Stimulated activated CD4-positive, alpha-beta T cell treated with anti-CD3 and anti-CD28 coated beads, Interleukin-1b, Interleukin-23, amount 100 ng/mL, for 4 hours (primary cell): ENCODE results near the gene VPS13D.
A peak's percentile ranks its signal among the peaks of the same experiment; 100 is the strongest.
"Not testable (repeated sequence)": the region's sequence is repeated elsewhere in the genome, so short reads cannot be mapped to it uniquely, and the experiment has no call there.

Experiments used
- DNase-seq, 2 donors: peaks; one replicate each; pipeline ENCODE4 v3.0.0-alpha.2; 2020; ENCODE audit warnings: low read depth in 2 of 2

VPS13D gene

DNA sequence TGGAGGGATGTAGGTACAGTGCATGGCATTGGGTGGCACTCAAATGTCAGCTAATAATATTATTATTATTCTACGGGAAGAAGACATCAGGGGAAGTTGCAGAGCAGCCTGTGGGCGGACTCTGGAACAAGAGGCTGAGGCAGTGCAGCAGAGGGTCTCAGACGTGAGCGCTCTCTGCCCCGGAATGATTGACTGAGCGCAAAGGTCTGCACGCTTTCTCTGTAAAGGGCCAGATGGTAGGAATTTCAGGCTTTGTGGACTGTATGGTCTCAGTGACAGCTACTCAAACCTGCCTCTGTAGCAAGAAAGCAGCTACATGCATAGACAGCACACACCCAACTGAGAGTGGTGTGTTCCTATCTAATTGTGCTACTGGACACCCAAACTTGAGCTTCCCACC, 29.6 kb upstream of the VPS13D start:
- no peak for DNase-seq

DNA sequence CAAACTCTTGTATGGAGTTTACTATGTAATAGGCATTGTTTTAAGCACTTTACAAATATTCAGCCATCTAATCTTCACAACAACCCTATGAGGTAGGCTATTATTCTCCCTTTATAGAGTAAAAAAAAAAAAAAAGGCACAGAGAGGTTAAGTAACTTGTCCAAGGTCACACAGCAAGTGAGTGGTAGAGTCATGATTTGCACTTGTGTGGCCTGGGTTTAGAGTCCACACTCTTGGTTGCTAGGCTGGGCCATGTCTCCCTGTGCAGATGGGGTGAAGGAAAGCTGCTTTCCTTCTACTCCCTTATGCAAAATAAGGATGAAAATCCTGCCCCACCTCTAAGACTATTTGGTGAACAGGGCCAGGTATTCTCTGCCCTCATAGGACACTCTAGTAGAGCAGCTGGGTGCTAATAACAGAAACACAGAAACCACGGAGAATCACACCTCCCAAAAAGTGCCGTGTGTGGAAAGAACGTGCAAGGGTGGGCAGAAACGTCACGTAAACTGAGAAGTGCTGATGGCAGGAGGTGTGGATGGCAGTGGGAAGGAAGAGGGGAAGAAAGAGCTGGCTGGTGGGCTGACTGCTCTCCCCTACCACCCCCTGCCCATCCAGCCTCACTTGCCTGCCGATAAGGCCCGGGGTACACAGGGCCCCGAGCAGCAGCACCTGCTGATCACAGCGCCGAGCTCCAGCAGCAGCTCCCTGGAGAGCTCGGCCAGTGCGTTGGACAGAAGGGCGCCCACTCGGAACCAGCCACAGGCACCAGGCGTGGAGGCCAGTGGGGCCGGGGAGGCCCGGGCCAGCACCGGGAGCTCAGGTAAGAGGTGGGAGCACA, 28.3 kb upstream of the VPS13D start:
- DNase-seq: no peak

DNA sequence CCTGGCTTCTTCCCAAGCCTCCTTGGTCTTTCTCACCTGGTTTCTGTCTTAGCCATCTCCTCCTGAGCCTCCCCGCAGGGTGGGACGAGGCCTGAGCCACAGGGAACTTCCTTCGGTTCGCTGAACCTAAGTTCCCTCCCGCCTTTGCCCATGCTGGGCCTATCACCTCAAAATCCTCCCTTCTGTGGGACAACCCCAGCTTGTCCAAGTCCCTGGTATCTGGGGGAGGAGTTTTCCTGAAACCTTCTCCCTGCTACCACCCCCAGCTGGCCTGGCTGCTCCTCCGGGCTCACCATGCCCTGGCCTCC, 27.7 kb upstream of the VPS13D start:
- DNase-seq: no peak

DNA sequence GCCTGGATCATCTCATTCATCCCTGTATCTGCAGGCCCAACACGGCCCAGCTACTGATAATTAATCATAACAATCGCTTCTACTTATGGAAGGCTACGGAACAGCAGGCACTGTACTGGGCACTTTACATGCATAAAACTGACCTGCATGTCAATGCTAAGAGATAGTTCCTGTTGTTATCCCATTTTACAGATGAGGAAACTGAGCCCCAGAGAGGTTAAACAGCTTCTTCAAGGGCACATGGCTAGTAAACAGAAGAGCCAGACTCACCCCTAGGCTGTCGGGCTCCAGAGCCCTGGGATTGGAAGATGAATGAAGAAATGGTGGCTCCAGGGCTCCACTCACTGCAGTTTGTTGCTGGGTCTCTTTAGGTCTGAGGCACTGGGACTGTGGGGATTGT, 27.3 kb upstream of the VPS13D start:
- no peak for DNase-seq

GRCh38 chr1:12203216-12204007, 26.4 kb upstream of the VPS13D start:
- DNase-seq: no peak

- DNase-seq: peak; percentile 24 to 41
These were observed 25.7 kb upstream of the VPS13D start for GRCh38 chr1:12204140-12204539.

GRCh38 chr1:12204754-12205658, 24.8 kb upstream of the VPS13D start:
- no peak for DNase-seq

GRCh38 chr1:12206238-12206637, 23.6 kb upstream of the VPS13D start:
- DNase-seq: no peak

- DNase-seq: no peak
These were observed 22.9 kb upstream of the VPS13D start for GRCh38 chr1:12206792-12207424.

GRCh38 chr1:12208271-12208670, 21.6 kb upstream of the VPS13D start:
- DNase-seq: no peak

- peak; percentile 82 to 86 for DNase-seq
These were observed 20.9 kb upstream of the VPS13D start for GRCh38 chr1:12208764-12209494.

GRCh38 chr1:12209495-12209832, 20.4 kb upstream of the VPS13D start:
- DNase-seq: no peak

- DNase-seq: no peak
These were observed 14.5 kb upstream of the VPS13D start for GRCh38 chr1:12215118-12215961.

DNA sequence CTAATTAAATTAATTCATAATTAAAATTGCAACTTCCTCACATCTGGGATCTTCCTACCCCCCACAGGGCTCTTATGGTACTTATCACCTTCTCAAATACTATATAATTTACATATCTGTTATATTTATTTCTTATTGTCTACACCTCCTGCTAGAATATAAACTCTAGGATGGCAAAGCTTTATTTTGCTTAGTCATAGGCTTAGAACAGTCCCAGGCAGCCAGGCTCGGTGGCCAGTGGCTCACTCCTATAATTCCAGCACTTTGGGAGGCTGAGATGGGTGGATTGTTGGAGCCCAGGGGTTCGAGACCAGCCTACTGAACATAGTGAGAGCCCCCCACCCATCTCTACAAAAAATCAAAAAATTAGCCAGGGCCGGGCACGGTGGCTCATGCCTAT, 10.0 kb upstream of the VPS13D start:
- no peak for DNase-seq

DNA sequence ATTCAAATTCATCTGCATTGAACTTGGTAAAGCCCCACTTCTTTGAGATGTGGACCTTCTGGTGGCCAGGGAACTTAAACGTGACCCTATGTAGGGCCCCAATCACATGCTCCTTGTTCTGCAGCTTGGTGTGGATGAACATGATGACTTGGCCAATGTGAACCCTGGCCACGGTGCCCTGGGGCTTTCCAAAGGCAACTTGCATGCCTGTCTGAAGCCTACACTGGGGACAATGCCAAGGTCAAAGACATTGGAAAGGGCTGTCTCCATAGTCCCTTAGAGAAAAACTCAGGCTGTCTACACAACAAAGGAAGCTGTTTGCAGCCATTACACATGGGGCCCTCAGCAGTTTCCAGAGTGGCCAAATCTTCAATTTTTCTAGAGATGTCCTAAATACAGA, 8.9 kb upstream of the VPS13D start:
- no peak for DNase-seq

GRCh38 chr1:12222700-12223099, 7.1 kb upstream of the VPS13D start:
- not testable (repeated sequence) for DNase-seq

DNA sequence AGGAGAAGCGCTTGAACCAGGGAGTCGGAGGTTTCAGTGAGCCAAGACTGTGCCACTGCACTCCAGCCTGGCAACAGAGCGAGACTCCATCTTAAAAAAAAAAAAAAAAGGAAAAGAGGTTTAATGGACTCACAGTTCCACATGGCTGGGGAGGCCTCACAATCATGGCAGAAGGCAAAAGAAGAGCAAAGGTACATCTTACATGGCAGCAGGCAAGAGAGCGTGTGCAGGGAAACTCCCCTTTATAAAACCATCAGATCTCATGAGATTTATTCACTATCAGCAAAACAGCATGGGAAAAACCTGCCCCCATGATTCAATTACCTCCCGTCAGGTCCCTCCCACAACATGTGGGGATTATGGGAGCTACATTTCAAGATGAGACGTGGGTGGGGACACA, 5.7 kb upstream of the VPS13D start:
- DNase-seq: not testable (repeated sequence)

DNA sequence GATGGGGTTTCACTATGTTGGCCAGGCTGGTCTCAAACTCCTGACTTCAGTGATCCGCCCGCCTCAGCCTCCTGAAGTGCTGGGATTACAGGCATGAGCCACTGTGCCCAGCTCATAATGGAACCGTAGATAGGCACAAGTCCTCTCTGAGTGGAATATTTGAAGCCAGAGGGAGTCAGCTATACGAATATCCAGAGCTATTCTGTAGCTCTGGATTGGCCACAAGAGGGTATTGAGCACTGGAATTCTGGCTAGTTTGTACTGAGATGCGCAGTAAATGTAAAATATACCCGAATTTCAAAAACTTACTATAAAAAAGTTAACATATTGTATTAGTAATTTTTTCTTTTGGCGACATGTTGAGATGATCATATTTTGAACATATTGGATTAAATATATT, 851 bp upstream of the VPS13D start:
- DNase-seq: no peak

- DNase-seq: no peak
These were observed 420 bp upstream of the VPS13D start for GRCh38 chr1:12229386-12229834.
